Adrenal gland (tissue), 5 donors: ENCODE results near the gene HEMGN.

ENCODE experiments used
- POLR2A ChIP-seq, 2 donors: fragments of 450-650 bp; IDR thresholded peaks; one replicate each; pipeline ENCODE4 v1.6.1; 2017; ENCODE audit warnings: antibody characterized with exemption in 2 of 2, mild to moderate bottlenecking in 2 of 2, moderate library complexity in 1 of 2
- TF ChIP-seq, protein P1 (sequence below), 6 experiments: fragments of 450-650 bp in 4 of 6; fragments of 200-600 bp in 2 of 6; sonication (generic) in 1 of 6; IDR thresholded peaks; 1 replicate in 5 of 6; 2 replicates in 1 of 6; pipeline versions ENCODE4 v1.5.1 to v1.8.0; 2016 to 2021; ENCODE audit warnings: antibody characterized with exemption in 6 of 6, mild to moderate bottlenecking in 2 of 6, moderate library complexity in 1 of 6
- donor health status: DM: no; HTN: no; CAD: no.

DNA sequence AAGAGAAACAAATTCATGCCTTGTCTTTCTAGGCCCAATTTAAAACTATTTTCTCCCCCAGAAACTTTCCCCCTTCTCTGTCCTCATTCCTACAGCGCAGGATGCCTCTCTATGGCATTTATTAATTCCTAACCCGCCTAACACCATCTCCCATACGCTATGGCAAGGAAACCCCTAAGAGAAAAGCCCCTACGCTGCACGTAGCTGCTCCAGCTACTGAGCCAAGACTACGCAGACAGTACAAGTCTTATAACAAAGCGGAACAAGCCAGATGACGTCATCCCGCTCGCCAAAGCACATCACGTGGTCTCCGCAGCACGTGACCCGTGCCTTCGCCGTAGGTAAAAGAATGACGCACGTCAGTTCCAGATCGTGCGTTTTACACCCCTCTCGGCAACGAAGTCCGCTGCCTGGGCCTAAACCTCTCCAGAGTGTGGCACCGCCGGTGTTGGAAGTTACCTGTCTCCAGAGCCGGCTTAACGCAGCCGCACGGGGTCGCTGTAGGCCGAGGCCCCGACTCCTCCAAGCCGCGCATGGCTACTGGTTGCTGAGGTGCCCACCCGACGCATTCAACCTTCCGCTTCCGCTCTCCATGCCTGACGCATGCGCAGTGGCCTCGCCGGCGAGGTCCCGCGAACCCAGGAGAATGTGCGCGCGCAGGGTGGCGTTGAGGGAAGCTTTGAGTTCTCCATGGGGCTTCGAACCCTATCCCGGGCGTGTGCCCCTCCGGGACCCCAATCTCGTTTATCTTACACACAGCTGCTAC is 15.8 kb downstream of the HEMGN start, which contains the start of gene TRMO:
- TF ChIP-seq, protein P1, sequence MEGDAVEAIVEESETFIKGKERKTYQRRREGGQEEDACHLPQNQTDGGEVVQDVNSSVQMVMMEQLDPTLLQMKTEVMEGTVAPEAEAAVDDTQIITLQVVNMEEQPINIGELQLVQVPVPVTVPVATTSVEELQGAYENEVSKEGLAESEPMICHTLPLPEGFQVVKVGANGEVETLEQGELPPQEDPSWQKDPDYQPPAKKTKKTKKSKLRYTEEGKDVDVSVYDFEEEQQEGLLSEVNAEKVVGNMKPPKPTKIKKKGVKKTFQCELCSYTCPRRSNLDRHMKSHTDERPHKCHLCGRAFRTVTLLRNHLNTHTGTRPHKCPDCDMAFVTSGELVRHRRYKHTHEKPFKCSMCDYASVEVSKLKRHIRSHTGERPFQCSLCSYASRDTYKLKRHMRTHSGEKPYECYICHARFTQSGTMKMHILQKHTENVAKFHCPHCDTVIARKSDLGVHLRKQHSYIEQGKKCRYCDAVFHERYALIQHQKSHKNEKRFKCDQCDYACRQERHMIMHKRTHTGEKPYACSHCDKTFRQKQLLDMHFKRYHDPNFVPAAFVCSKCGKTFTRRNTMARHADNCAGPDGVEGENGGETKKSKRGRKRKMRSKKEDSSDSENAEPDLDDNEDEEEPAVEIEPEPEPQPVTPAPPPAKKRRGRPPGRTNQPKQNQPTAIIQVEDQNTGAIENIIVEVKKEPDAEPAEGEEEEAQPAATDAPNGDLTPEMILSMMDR (IDR thresholded peaks at IDR 0.05) = peak in 5 of 6 experiments; percentile 22 to 71 (median 47)
- TF ChIP-seq POLR2A (IDR thresholded peaks at IDR 0.05) = peak; percentile 93 to 95
